Fibroblast of the conjunctiva (primary cell): ENCODE data around the gene SPATA2L.

Experiments used
- DNase-seq: peaks from one replicate; pipeline ENCODE4 v3.0.0-alpha.2; 2010; ENCODE audit warnings: low read depth

Gene SPATA2L

GRCh38 chr16:89656435-89657121, 44.9 kb downstream of the SPATA2L start:
- DNase-seq: no peak

GRCh38 chr16:89655062-89655643, 46.4 kb downstream of the SPATA2L start:
- DNase-seq: no peak

GRCh38 chr16:89653656-89654295, 47.7 kb downstream of the SPATA2L start:
- DNase-seq: no peak

GRCh38 chr16:89651584-89651983, 49.9 kb downstream of the SPATA2L start:
- DNase-seq: no peak

- no peak for DNase-seq
Measured at GRCh38 chr16:89646906-89647305, 54.6 kb downstream of the SPATA2L start.
